CD4-positive, alpha-beta T cell treated with Interferon gamma for 1 hour (primary cell): ENCODE data around the gene FAM72C.
"Not testable (repeated sequence)": the region's sequence is repeated elsewhere in the genome, so short reads cannot be mapped to it uniquely, and the experiment has no call there.

ENCODE experiments used
- DNase-seq: peaks from one replicate; pipeline ENCODE4 v3.0.0-alpha.2; 2020

FAM72C gene

DNA sequence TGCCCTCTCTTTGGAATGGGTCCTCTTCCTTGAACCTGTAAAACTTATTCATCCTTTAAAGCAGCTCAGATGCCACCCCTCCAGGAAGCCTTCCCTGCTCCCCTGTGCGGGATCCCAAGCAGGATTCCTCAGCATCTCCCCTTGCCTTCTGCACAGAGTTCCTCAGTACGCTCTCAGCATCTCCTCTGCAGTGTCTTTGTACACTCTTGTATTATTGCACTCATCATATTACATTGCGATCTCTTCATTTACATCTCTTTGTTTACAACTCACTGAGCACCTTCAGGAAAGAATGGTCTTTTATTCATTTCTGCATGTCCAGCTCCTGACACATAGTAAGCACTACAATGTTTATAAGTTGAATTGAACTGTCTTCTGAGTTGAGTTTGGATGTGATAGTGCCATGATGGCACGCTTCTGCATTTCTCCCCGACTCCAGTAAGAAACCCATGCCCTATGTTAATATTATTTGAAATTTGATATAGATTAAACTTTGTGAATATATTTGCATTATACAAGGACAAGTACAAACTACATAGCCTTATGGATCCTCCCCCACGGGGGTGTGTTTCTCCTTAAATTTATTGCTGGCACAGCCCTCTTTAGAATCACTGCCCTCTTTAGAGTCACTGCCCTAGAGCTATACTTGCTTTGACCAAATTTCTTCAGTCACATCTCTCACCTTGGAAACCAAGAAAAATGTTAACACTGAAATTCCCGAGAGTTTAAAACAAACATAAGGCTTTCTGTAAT, 13.1 kb upstream of the FAM72C start:
- DNase-seq = not testable (repeated sequence)

DNA sequence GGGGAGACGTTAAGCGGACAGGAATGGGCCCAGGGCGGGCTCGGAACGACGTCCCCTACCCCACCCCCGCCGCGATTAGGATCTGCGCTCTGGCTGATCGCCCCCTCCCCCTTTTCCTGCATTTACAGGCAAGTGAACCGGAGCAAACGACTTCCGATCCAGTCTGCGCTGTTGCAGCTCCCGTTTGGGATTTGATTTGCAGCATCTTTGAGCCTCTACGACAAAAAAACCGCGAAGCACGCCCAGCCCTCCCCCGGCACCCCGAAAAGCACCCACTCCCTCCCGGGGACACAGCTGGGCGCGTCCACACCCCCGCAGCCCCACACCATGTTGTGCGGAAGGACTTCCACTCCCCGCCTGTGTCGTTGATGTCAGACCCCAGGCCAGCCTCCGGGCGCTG, 2.6 kb upstream of the FAM72C start:
- DNase-seq = peak; percentile 2

DNA sequence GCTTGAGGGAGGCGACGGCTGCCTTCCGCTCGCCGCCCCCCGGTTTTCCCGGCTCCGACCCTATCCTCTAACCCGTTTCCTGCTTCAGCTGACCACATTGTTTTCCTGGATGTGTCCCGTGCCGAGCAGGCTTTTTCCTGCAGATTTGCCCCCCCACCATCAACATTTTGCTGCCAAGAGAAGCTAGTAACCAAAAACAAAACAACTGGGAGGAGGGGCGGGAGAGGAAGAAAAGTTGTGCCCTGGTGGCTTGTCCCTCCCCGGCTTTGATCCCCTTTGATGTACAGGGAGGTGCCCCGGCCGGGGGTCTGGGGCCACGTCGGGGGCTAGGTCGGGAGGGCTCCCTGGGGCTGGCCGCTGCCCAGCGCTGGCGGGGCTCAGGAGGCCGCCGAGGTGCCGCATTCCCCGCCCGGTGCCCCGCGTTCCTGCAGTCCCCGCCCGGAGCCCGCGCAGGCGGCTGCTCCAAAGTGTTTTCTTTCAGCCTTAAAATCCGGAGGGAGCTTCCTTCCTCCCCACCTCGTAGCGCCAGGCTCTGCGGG, 2.2 kb upstream of the FAM72C start:
- not testable (repeated sequence) for DNase-seq

DNA sequence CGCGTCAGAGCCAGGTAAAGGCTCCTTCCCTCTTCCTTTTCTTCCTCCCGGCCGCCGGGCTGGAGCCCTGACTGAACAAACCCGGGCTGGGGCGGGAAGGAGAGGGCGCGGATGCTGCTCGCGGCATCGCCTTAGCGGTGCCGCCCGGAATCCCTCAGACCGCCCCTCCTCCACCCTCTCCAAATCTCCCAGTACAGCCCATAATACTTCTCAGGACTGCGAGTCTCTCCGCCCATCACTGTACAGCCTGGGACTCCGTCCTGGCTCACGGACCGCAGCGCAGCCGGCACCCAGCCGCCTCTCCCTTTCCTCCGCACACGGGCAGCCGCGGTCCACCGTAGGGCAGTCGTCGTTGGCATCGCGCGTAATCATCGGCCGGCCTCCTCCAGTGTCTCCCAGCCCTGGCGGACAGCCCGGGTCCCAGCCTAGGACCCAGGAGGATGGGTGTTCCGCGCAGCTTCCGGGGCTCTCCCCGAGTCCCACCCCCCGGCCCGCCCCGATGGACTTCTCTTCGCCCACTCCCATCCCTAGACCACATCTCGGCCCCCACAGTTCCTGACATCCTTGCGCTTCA, 1.1 kb upstream of the FAM72C start:
- DNase-seq = not testable (repeated sequence)

DNA sequence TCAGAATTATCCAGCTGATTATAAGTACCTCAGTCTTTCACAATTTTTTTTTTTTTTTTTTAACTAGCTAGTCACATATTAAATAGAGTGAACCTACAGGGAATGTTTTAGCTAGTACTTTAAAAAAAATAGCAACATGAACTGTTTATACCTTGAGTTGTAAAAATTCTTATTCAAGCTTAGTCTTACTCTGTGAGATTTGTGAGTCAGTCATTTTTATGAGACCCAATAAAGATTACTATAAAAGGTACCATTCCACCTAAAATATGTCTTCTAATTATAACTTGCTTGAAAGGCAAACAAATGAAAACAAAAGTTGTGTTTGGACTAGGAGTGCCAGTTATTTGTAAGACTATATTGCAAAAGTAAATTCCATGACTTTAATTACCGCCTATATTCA, 5.9 kb downstream of the FAM72C start:
- not testable (repeated sequence) for DNase-seq

DNA sequence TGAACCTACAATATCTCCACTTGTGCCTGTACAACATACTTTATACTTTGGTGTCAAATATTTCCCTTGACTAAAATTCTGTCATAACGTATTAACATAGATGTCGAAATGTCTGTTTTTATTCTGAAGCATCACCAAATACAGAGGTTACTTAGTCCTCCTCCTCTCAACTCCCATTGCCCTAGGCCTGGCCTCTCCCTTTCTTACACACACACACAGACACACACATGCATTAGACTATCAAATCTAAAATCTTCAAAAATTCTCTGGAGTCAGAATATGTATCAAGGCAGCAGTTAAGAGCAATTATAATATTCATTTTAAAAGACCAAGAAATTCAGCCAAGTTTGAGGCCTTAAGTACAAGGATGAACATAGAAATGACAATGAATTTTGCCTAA, 7.5 kb downstream of the FAM72C start:
- not testable (repeated sequence) for DNase-seq

DNA sequence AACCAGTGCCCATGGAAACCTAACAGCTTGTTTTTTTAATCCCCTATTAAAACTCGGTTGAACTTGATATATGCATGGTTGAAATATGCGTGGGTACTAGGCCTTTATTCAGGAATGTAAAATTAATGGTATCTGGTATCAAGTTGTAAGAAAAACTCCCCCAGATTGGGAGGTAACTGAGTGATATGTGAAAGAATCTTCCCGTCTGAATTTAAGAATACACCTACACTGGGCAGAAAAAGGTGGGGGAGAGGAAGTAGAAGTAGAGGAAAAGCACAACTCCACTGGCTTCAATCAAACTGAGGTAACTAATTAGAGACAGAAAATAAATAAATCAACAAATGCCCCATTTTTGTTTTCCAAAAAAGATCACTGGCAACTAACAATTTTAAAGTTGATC, 15.9 kb downstream of the FAM72C start:
- DNase-seq = not testable (repeated sequence)

DNA sequence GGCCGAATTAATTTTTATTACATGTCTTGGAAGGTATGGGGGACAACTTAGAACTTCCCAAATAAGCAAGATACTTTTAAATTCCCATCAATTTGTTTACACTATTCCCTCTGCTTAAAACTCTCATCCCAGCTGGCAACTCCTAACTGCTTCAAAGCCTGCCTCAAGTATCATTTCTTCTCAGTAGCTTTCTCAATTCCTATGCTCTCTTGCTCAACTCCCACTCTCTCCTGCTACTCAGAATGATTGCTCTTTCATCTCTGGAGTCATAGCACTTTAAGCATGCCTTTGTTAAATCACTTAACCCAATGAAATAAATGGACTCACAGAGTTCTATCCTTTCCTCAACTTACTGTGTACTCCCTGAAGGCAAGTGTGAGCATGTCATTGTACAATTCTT, 18.9 kb downstream of the FAM72C start:
- DNase-seq = not testable (repeated sequence)

DNA sequence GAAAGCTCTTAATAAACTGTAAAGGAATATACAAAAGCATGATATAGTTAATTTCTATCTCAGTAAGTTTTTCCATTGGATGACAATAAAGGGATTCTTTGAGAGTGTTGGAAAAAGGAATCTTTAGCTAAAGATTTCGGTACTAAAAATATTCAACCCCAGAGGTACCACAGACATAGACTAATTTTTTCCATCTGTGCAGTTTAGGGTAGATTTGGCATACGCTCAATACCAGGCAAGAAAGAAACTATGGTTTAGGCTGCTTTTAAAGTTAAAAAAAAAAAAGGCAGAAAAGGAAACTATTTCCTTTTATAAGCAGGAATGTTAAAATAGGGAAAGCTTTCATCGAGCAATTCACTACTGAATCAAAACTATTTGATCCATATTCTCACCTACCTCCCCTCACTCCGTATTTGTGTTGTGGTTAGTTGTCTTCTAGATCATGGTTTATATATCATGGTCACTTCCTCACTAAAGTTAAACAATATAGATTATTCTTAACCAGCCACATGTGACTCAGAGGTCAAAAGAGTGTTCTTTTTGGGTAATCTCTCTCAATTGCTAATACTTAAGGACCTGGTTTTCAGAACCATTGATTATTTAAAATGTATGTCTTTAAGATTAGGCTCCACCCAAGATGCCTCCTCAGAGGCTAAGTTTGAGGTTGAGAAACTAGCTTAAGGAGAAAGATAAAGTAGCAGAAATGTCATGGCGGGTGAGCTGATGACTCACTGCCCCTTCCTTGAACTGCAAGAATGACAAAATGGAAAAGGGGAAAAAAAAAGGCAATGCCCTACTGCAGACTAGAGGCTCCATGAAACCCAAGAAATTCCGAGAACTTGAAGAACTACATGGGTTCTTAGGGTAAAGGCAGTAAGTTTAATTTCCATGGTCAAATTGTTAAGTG, 20.0 kb downstream of the FAM72C start:
- DNase-seq = not testable (repeated sequence)

DNA sequence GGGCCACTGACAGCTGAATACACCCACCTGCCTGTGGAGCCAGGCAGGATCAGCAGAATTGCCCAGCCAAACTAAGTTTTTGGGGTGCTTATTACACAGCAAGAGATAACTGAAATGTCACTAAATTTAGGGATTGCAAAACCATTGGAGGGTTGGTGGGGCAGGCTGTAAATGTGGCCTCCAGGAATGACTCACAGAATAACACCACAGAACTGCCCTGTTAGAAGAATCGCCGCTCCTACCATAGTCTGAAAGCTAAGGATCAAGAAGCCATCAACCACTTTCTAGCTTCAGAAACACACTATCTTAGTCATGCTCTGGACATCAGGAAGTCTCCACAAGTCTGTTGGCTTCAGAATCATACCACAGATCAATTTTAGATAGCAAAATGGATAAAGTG, 24.0 kb downstream of the FAM72C start:
- DNase-seq = not testable (repeated sequence)

DNA sequence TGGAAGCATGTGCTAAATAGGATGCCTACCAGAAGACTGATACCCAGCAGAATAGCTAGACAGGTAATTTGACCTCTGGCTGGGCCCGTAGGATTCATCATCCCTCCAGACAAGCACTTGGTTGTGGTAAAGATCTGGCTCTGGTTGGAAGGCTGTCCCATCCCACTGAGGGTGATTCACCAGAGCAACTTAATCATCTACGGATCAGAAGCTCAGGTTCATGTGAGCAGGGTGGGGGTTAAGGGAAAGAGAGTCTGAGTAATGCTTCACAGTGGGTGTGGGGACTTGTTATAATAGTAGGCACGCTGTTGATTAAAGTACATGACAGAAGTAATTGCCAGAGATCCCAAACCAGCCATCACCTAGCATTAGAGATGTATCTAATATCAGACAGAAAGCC, 26.5 kb downstream of the FAM72C start:
- DNase-seq = not testable (repeated sequence)

DNA sequence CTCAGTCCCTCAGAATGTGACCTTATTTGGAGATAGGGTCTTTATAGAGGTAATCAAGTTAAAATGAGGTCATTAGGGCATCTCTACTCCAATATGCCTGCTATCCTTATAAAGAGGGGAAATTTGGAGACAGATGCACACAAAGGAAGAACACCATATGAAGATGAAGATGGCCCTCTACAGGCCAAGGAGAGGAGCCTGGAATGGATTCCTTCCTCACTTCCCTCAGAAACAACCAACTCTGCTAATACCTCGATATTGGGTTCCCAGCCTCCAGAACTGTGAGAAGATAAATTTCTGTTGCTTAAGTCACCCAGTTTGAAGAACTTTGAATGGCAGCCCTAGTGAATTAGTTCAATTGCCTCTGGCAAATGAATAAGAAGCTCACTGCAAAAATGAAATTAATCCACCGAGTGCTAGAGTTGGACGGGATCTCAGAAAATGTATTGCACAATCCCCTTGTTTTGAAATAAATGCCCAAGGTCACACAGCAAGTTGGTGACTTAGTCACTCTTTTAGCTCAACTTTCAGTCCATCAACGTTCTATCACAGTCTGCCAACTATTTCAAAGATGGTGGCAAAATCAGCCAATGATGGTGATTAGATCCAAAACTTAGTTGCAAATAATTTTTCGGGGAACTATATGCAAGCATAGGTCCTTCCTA, 27.1 kb downstream of the FAM72C start:
- not testable (repeated sequence) for DNase-seq

DNA sequence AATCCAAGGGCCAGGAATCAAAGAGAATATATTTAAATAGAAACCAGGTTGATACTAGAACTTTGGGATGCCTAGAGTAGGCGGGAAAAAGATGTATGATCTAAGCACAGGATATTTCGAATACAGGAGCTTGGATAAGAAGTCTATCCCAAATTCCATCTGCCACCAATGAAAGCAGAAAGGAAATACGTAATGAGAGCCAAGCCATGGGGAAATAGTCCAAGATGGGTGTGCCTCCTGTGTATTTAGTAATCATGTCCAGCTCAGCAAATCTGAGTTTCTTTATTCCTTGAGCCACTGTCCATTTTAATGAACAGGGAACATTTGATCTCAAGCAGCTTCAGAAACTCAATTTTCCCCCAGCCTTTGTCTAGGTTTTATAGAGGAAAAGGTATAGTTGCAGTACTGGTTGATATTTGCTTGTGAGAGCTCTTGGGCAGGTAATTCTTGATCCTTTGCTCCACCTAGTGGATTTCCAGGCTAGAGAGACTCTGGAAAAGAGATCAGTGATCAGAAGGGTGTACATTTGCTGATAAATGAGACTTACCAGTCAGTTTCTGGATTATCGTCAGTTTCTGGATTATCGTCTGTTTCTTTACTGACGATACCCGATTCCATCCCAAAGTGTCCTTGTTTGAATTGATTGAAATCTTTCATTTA, 28.3 kb downstream of the FAM72C start:
- DNase-seq = not testable (repeated sequence)

DNA sequence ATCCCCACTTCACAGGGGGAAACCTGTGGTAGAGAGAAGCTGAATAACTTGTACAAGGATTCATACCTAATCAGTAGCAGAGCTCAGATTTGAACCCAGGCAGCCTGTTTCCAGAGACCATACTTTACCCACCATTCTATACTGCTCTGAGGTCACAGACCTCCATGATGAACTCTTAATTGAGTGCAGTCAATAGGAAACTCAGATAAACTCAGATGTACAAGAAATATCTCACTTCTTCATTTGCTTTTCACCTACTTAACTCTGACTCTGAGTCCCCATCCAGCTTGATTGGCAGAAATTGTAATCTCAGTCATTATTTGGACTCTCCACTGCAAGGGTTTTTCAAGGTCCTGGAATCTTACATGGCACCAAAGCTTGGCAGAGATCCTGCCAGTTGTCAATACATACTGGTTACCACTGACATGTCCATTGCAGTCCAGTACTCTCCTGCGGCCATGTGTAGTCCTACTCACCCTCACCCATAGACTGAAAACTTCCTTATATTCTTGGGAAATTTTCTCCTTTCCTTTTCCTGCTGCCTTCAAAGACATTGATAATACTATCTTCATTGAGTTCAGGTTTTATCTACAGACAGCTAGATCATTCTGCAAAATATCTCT, 29.4 kb downstream of the FAM72C start:
- DNase-seq = not testable (repeated sequence)

DNA sequence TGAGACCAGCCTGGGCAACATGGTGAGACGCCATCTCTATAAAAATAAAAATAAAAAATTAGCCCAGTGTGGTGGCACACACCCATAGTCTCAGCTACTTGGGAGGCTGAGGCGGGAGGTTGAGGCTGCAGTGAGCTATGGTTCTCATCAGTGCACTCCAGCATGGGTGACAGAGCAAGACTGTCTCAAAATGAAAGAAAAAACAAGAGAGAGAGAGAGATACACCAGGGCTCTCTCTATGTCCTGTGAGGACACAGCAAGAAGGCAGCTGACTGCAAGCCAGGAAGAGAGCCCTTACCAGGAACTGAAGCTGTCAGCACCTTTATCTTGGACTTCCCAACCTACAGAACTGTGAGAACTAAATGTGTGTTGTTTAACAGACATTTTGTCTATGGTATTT, 32.1 kb downstream of the FAM72C start:
- not testable (repeated sequence) for DNase-seq

DNA sequence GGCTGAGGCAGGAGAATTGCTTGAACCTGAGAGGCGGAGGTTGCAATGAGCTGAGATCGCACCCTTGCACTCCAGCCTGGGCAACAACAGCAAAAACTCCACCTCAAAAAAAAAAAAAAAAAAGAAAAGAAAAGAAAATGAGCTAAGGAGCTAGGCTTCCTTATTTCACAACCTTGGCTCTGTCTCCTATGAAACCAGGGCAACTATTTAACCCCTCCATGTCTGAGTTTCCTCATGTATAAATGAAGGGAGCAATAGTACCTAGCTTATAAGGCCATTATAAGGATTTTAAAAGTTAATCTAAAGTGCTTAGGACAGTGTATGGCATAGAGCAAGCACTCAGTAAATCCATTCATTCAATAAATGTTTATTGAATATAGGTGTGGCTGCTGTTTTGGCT, 32.9 kb downstream of the FAM72C start:
- not testable (repeated sequence) for DNase-seq

DNA sequence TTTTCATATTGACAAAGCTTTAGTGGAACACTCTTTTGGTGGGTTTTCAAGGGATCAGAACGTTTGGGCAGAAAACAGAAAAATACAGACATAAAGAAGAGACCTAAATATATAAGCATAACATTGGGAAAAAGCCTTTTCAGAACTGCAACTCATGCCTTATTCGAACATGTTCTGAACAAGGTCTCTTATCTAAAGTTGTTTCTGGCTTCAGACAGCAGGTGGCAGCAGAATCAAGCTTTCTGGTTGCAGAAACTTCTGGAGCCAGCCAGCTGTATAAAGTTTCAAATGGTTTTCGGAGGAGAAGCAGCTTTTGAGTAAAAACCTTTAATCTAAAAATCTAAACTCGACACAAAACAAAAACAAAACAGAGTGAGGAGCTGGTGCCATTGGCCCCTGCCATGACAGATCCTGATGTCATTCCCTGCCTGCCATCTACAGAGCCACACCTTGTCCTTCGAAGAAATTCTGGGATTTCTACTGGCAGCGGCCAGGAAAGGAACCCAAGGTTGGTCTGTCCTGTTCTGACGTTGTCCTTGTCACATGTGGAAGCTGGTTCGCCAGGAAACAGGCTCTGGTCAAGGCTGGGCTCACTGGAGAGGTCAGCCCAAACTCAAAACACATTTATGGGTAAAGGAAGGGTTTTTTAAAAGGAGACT, 35.2 kb downstream of the FAM72C start:
- DNase-seq = peak; percentile 13

DNA sequence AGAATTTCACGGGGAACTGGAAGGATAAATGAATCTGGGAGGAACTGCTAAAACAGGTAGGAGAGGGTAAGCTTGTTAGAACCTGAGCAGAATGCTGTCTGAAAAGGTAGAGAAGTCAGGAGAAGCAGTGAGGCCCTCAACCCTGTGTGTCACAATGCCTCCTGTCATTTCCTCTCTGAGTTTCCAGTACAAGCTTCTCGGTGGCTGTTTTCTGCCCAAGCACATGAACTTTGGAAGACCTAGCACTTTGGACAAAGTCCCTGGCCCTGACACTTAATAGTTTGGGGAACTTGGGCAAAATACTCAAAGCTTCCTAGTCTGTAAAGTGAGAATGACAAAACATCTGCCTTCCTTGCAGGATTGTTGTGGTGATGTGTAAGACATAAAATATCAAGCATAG, 52.7 kb downstream of the FAM72C start:
- DNase-seq = not testable (repeated sequence)

DNA sequence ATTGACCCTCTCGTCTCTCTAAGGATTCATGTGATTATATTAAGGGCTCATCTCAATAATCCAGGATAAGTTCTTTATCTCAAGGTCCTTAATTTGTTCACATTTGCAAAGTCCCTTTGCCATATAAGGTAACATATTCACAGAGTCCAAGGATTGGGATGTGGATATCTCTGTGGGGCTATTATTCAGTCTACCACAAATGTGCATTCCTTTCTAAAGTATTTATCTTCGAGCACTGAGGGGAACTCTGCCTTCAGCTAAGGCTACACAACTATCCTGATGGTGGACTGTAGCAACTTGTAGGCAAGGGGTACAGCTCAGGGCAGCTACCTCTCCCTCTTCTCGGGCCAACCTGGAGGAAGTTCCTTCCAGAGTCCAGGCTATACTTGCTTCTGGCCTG, 53.2 kb downstream of the FAM72C start:
- DNase-seq = not testable (repeated sequence)

DNA sequence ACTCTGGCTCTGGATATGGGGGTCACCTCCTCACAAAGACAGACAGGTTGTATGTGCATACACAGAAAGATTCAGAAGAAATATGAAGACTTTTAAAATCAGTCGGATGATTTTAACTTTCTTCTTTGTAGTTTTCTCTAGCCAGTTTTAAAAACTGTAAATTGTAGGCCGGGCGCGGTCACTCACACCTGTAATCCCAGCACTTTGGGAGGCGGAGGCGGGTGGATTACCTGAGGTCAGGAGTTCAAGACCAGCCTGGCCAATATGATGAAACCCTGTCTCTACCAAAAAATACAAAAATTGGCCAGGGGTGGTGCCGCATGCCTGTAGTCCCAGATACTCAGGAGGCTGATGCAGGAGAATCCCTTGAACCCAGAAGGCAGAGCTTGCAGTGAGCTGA, 58.1 kb downstream of the FAM72C start:
- not testable (repeated sequence) for DNase-seq
